SU-DHL-6 (cell line): Measurements from ENCODE around the gene G3BP1.

Source experiments
- H2AFZ ChIP-seq: fragments of 200-600 bp; sonication (generic); 2 replicates; pipeline ENCODE4 v1.6.1; 2014; ENCODE audit warnings: low read depth, mild to moderate bottlenecking, moderate library complexity, mixed read lengths, antibody characterized with exemption, low read length; ENCODE audit not compliant: severe bottlenecking
- H3F3A ChIP-seq: fragments of 200-600 bp; shearing (Covaris generic); 2 replicates; pipeline ENCODE4 v1.6.0; 2016; ENCODE audit warnings: antibody characterized with exemption, mild to moderate bottlenecking; ENCODE audit not compliant: insufficient read depth
- H3K27ac ChIP-seq: fragments of 200-600 bp; sonication (generic); 2 replicates; pipeline ENCODE4 v1.5.1; 2016; ENCODE audit warnings: low read depth, mild to moderate bottlenecking, low read length, moderate library complexity, mixed read lengths
- H3K27me3 ChIP-seq: fragments of 200-600 bp; sonication (generic), shearing (Covaris generic); 2 replicates; pipeline ENCODE4 v1.6.0; 2014; ENCODE audit warnings: mild to moderate bottlenecking, low read length
- H3K36me3 ChIP-seq: fragments of 200-600 bp; sonication (generic); 2 replicates; pipeline ENCODE4 v1.6.1; 2014; ENCODE audit warnings: mild to moderate bottlenecking, low read length, mixed read lengths
- H3K4me2 ChIP-seq: fragments of 300-600, 200-600 bp; shearing (Covaris generic), sonication (generic); 2 replicates; pipeline ENCODE4 v1.6.0; 2014; ENCODE audit warnings: low read length, low read depth, mild to moderate bottlenecking; ENCODE audit not compliant: poor library complexity, severe bottlenecking
- H3K4me3 ChIP-seq: fragments of 200-600 bp; sonication (generic); 2 replicates; pipeline ENCODE4 v1.5.1; 2014; ENCODE audit warnings: antibody characterized with exemption, low read length, mild to moderate bottlenecking, mixed read lengths; ENCODE audit not compliant: insufficient read depth, poor library complexity, severe bottlenecking
- H3K79me2 ChIP-seq: fragments of 200-600 bp; sonication (generic); 2 replicates; pipeline ENCODE4 v1.6.1; 2014; ENCODE audit warnings: mild to moderate bottlenecking, low read length, moderate library complexity; ENCODE audit not compliant: insufficient read depth
- H3K9ac ChIP-seq: fragments of 200-600 bp; sonication (generic); 2 replicates; pipeline ENCODE4 v1.7.0; 2014; ENCODE audit warnings: mild to moderate bottlenecking, low read length
- H3K9me2 ChIP-seq: fragments of 200-600 bp; sonication (generic); replicated peaks from 2 replicates; pipeline ENCODE4 v1.6.1; 2014; ENCODE audit warnings: low read length; ENCODE audit not compliant: insufficient read depth
- H3K9me3 ChIP-seq: fragments of 200-600 bp; sonication (generic); 2 replicates; pipeline ENCODE4 v1.6.1; 2014; ENCODE audit warnings: low read length, mixed read lengths; ENCODE audit not compliant: insufficient read depth
- H4K20me1 ChIP-seq: fragments of 200-600 bp; sonication (generic); 2 replicates; pipeline ENCODE4 v1.6.1; 2014; ENCODE audit warnings: low read depth, mild to moderate bottlenecking, antibody characterized with exemption, low read length, moderate library complexity, mixed read lengths
- CTCF ChIP-seq: fragments of 200-600 bp; sonication (generic); IDR thresholded peaks from one replicate; pipeline ENCODE4 v1.5.1; 2017; ENCODE audit warnings: antibody characterized with exemption, mild to moderate bottlenecking, low read length, moderate library complexity; ENCODE audit not compliant: insufficient read depth, poor library complexity, severe bottlenecking
- EZH2phosphoT487 ChIP-seq: fragments of 200-600 bp; sonication (generic), shearing (Covaris generic); conservative IDR thresholded peaks from 2 replicates; pipeline ENCODE4 v1.6.1; 2018; ENCODE audit warnings: mild to moderate bottlenecking, antibody characterized with exemption, low read length, moderate library complexity, mixed read lengths

The G3BP1 gene

GRCh38 chr5:151793358-151793757 lies 21.6 kb downstream of the G3BP1 start:
- no peaks in the 10 kb centered on the region for H3K9me2 ChIP-seq
- no peaks in the 10 kb centered on the region for H3K9me3 ChIP-seq
- peaks cover 54% of the 10 kb centered on the region for H4K20me1 ChIP-seq
- H3K4me3 ChIP-seq: no peak overlapping the region
- peaks cover 75% of the 10 kb centered on the region for H3K36me3 ChIP-seq
- TF ChIP-seq EZH2phosphoT487 (no peak), CTCF (no peak)
- no peak overlapping the region for H2AFZ ChIP-seq
- H3F3A ChIP-seq: peaks cover 21% of the 10 kb centered on the region
- H3K9ac ChIP-seq: no peak overlapping the region
- no peak overlapping the region for H3K4me2 ChIP-seq
- H3K27me3 ChIP-seq: no peaks in the 10 kb centered on the region
- H3K79me2 ChIP-seq: peaks cover 95% of the 10 kb centered on the region
- no peak overlapping the region for H3K27ac ChIP-seq

GRCh38 chr5:151795426-151795825 lies 23.7 kb downstream of the G3BP1 start:
- Histone ChIP-seq H3K36me3 (peaks cover 90% of the 10 kb centered on the region), H3F3A (peaks cover 27% of the 10 kb centered on the region), H3K9me2 (no peaks in the 10 kb centered on the region), H3K9me3 (no peaks in the 10 kb centered on the region), H2AFZ (no peak overlapping the region), H3K27me3 (no peaks in the 10 kb centered on the region), H3K79me2 (peaks cover 78% of the 10 kb centered on the region), H3K27ac (no peak overlapping the region), H3K4me3 (no peak overlapping the region), H4K20me1 (peaks cover 50% of the 10 kb centered on the region), H3K4me2 (no peak overlapping the region), H3K9ac (no peak overlapping the region)
- TF ChIP-seq EZH2phosphoT487: no peak
- no peak for TF ChIP-seq CTCF

- H3K27ac ChIP-seq: no peak overlapping the region
- H3K36me3 ChIP-seq: peaks cover 79% of the 10 kb centered on the region
- peaks cover 32% of the 10 kb centered on the region for H4K20me1 ChIP-seq
- H3F3A ChIP-seq: peaks cover 27% of the 10 kb centered on the region
- no peak overlapping the region for H3K9ac ChIP-seq
- TF ChIP-seq CTCF (no peak), EZH2phosphoT487 (no peak)
- H3K4me3 ChIP-seq: no peak overlapping the region
- peaks cover 54% of the 10 kb centered on the region for H3K79me2 ChIP-seq
- H3K9me3 ChIP-seq: no peaks in the 10 kb centered on the region
- H2AFZ ChIP-seq: no peak overlapping the region
- H3K4me2 ChIP-seq: no peak overlapping the region
- no peaks in the 10 kb centered on the region for H3K9me2 ChIP-seq
- no peaks in the 10 kb centered on the region for H3K27me3 ChIP-seq
Measured at GRCh38 chr5:151798674-151799073, 26.9 kb downstream of the G3BP1 start.

- no peak overlapping the region for H3K27ac ChIP-seq
- H3K4me3 ChIP-seq: no peak overlapping the region
- TF ChIP-seq CTCF: no peak
- no peak for TF ChIP-seq EZH2phosphoT487
- H3K27me3 ChIP-seq: no peaks in the 10 kb centered on the region
- no peaks in the 10 kb centered on the region for H3K9me2 ChIP-seq
- no peak overlapping the region for H2AFZ ChIP-seq
- no peak overlapping the region for H3K9ac ChIP-seq
- H3K4me2 ChIP-seq: no peak overlapping the region
- peaks cover 76% of the 10 kb centered on the region for H3K36me3 ChIP-seq
- H4K20me1 ChIP-seq: peaks cover 25% of the 10 kb centered on the region
- H3K9me3 ChIP-seq: no peaks in the 10 kb centered on the region
- peaks cover 48% of the 10 kb centered on the region for H3K79me2 ChIP-seq
- H3F3A ChIP-seq: peaks cover 27% of the 10 kb centered on the region
Measured at GRCh38 chr5:151799407-151799806, 27.7 kb downstream of the G3BP1 start.
